Lower leg skin (tissue), 4 donors: ENCODE measurements around the gene COL9A3. TPM values are rescaled to one million over a fixed set of nuclear protein-coding genes. Genes with fewer than 3 reads are reported as not detected.
"Not testable (repeated sequence)": the region's sequence is repeated elsewhere in the genome, so short reads cannot be mapped to it uniquely, and the experiment has no call there.

Source experiments
- DNase-seq, 2 donors: peaks; one replicate each; pipeline ENCODE4 v3.0.0-alpha.2; 2019; ENCODE audit warnings: low spot score in 2 of 2
- H3K4me3 ChIP-seq: fragments of 200-600 bp; sonication (generic); 2 replicates; pipeline ENCODE4 v1.5.1; 2017; ENCODE audit warnings: mild to moderate bottlenecking, low read depth; ENCODE audit not compliant: poor library complexity, severe bottlenecking
- CTCF ChIP-seq, 3 donors: fragments of 450-650 bp; IDR thresholded peaks; one replicate each; pipeline ENCODE4 v1.5.1; 2016; ENCODE audit warnings: antibody characterized with exemption in 3 of 3, mild to moderate bottlenecking in 3 of 3, moderate library complexity in 2 of 3
- POLR2A ChIP-seq, 2 donors: fragments of 450-650 bp; IDR thresholded peaks; one replicate each; pipeline ENCODE4 v1.6.1; 2016 to 2017; ENCODE audit warnings: antibody characterized with exemption in 2 of 2, mild to moderate bottlenecking in 1 of 2, moderate library complexity in 1 of 2
- WGBS, 2 donors: methylation state at CpG; one replicate each; pipeline ENCODE4 v1.1.5; 2018; 5-methylcytosine and 5-hydroxymethylcytosine counted together
- intact Hi-C: fragments of 100-400 bp; cut with DNase I; formaldehyde crosslinking; loops from one replicate; pipeline ENCODE4 v1.15.0; 2023; ENCODE audit warnings: low total_unique reads
- total RNA-seq, 4 donors: library from RNA; depleted of rRNA; stranded (reverse); fragments of >200 nt; gene quantifications; one replicate each; pipeline ENCODE4 v1.1.0, GENCODE V29; 2016

Gene COL9A3
- total RNA-seq, 4 donors from 2014 or later: 5.6 to 14.1 (median 10.8) TPM

GRCh38 chr20:62850333-62850974, 33.6 kb downstream of the COL9A3 start:
- H3K4me3 ChIP-seq: no peak overlapping the region
- WGBS, 2 donors: 83 to 90% methylated on average over 22 of the region's 22 CpGs
- DNase-seq: no peak
- intact Hi-C loops: no loop called here
- TF ChIP-seq CTCF (IDR thresholded peaks at IDR 0.05) (no peak), POLR2A (IDR thresholded peaks at IDR 0.05) (no peak)

- H3K4me3 ChIP-seq: no peak overlapping the region
- 87 to 90% methylated on average over 7 to 8 of the region's 8 CpGs for WGBS, 2 donors
- intact Hi-C loops: no loop called here
- no peak for DNase-seq
- TF ChIP-seq POLR2A (IDR thresholded peaks at IDR 0.05) (no peak), CTCF (IDR thresholded peaks at IDR 0.05) (no peak)
These were observed 35.3 kb downstream of the COL9A3 start for GRCh38 chr20:62852196-62852595.

- no peak overlapping the region for H3K4me3 ChIP-seq
- 89 to 93% methylated on average over 12 of the region's 12 CpGs for WGBS, 2 donors
- no peak for DNase-seq
- TF ChIP-seq POLR2A (IDR thresholded peaks at IDR 0.05): no peak
- no peak for TF ChIP-seq CTCF (IDR thresholded peaks at IDR 0.05)
- intact Hi-C loops: no loop called here
These were observed 36.0 kb downstream of the COL9A3 start for GRCh38 chr20:62852841-62853240.

- DNase-seq, intact Hi-C loops, H3K4me3 ChIP-seq: not testable (repeated sequence)
- WGBS, 2 donors: 86 to 96% methylated on average over 6 of the region's 6 CpGs
These were observed 36.5 kb downstream of the COL9A3 start for GRCh38 chr20:62853304-62853703.

GRCh38 chr20:62854121-62854520, 37.3 kb downstream of the COL9A3 start:
- no peak overlapping the region for H3K4me3 ChIP-seq
- intact Hi-C loops: no loop called here
- no peak for DNase-seq
- TF ChIP-seq CTCF (IDR thresholded peaks at IDR 0.05) (no peak), POLR2A (IDR thresholded peaks at IDR 0.05) (no peak)
- WGBS, 2 donors: 92 to 96% methylated on average over 12 to 13 of the region's 13 CpGs

- intact Hi-C loops: no loop called here
- no peak for TF ChIP-seq POLR2A (IDR thresholded peaks at IDR 0.05)
- TF ChIP-seq CTCF (IDR thresholded peaks at IDR 0.05): no peak
- 97 to 99% methylated on average over 5 of the region's 5 CpGs for WGBS, 2 donors
- DNase-seq: no peak
- no peak overlapping the region for H3K4me3 ChIP-seq
These were observed 38.3 kb downstream of the COL9A3 start for GRCh38 chr20:62855120-62855519.
